ENCODE results near the gene MAPK14.

Gene MAPK14

GRCh38 chr6:36050947-36051710, 23.5 kb downstream of the MAPK14 start:
- Mint-ChIP-seq H3K36me3 (ENCODE audit: low read depth) (peaks cover 7% of the 10 kb centered on the region), H3K27ac (no peak overlapping the region), H3K4me1 (peaks cover 5% of the 10 kb centered on the region), H3K4me3 (no peak overlapping the region), H3K27me3 (ENCODE audit: low read depth, poor library complexity) (no peaks in the 10 kb centered on the region), H3K9me3 (no peaks in the 10 kb centered on the region)
- no peak for DNase-seq
- no peak for TF ChIP-seq CTCF (IDR thresholded peaks at IDR 0.05)

- no peaks in the 10 kb centered on the region for H3K27me3 Mint-ChIP-seq (ENCODE audit: low read depth, poor library complexity)
- no peak overlapping the region for H3K4me3 Mint-ChIP-seq
- peaks cover 5% of the 10 kb centered on the region for H3K4me1 Mint-ChIP-seq
- H3K9me3 Mint-ChIP-seq: no peaks in the 10 kb centered on the region
- no peak overlapping the region for H3K27ac Mint-ChIP-seq
- no peak for DNase-seq
- H3K36me3 Mint-ChIP-seq (ENCODE audit: low read depth): peaks cover 2% of the 10 kb centered on the region
- TF ChIP-seq CTCF (IDR thresholded peaks at IDR 0.05): no peak
Measured at GRCh38 chr6:36052097-36052496, 24.5 kb downstream of the MAPK14 start.

GRCh38 chr6:36053878-36054277, 26.3 kb downstream of the MAPK14 start:
- TF ChIP-seq CTCF (IDR thresholded peaks at IDR 0.05): no peak
- no peaks in the 10 kb centered on the region for H3K9me3 Mint-ChIP-seq

GRCh38 chr6:36054415-36054814, 26.8 kb downstream of the MAPK14 start:
- Mint-ChIP-seq H3K9me3 (no peaks in the 10 kb centered on the region), H3K27ac (no peak overlapping the region), H3K4me1 (peaks cover 5% of the 10 kb centered on the region), H3K27me3 (ENCODE audit: low read depth, poor library complexity) (no peaks in the 10 kb centered on the region), H3K36me3 (ENCODE audit: low read depth) (peaks cover 14% of the 10 kb centered on the region), H3K4me3 (no peak overlapping the region)
- TF ChIP-seq CTCF (IDR thresholded peaks at IDR 0.05): no peak
- DNase-seq: no peak

More at GRCh38 chr6:36053878-36054277, 26.3 kb downstream of the MAPK14 start:
- no peak overlapping the region for H3K4me3 Mint-ChIP-seq
- peaks cover 11% of the 10 kb centered on the region for H3K36me3 Mint-ChIP-seq (ENCODE audit: low read depth)
- no peaks in the 10 kb centered on the region for H3K27me3 Mint-ChIP-seq (ENCODE audit: low read depth, poor library complexity)
- H3K27ac Mint-ChIP-seq: no peak overlapping the region
- no peak for DNase-seq
- peaks cover 5% of the 10 kb centered on the region for H3K4me1 Mint-ChIP-seq

GRCh38 chr6:36054956-36055355, 27.3 kb downstream of the MAPK14 start:
- Mint-ChIP-seq H3K27ac (no peak overlapping the region), H3K36me3 (ENCODE audit: low read depth) (peaks cover 20% of the 10 kb centered on the region), H3K4me3 (no peak overlapping the region), H3K9me3 (no peaks in the 10 kb centered on the region), H3K4me1 (peaks cover 5% of the 10 kb centered on the region), H3K27me3 (ENCODE audit: low read depth, poor library complexity) (no peaks in the 10 kb centered on the region)
- TF ChIP-seq CTCF (IDR thresholded peaks at IDR 0.05): no peak
- no peak for DNase-seq

- Mint-ChIP-seq H3K9me3 (no peaks in the 10 kb centered on the region), H3K36me3 (ENCODE audit: low read depth) (peaks cover 32% of the 10 kb centered on the region), H3K27me3 (ENCODE audit: low read depth, poor library complexity) (no peaks in the 10 kb centered on the region), H3K4me3 (no peak overlapping the region), H3K27ac (no peak overlapping the region), H3K4me1 (peaks cover 5% of the 10 kb centered on the region)
- DNase-seq: no peak
- TF ChIP-seq CTCF (IDR thresholded peaks at IDR 0.05): no peak
Measured at GRCh38 chr6:36056178-36056577, 28.6 kb downstream of the MAPK14 start.

Data from nephron progenitor cell (in vitro differentiated cells).